OCI-LY7 (cell line): Measurements from ENCODE around the gene SLC6A6. TPM values are rescaled to one million over a fixed set of nuclear protein-coding genes. Genes with fewer than 3 reads are reported as not detected.

ENCODE experiments used
- BruUV-seq: library from RNA; stranded (reverse); fragments of 400-500 nt; replicated peaks from 2 replicates; lab custom pipeline; 2021; lab: Mats Ljungman, UMichigan
- CTCF ChIA-PET: fragments of 300-600 bp; sonication (Branson Sonifier 250); formaldehyde crosslinking; loops from one replicate; lab custom pipeline; 2022; ENCODE audit warnings: antibody characterized with exemption; ENCODE audit not compliant: unreplicated experiment; lab: Charles Lee
- POLR2A ChIA-PET: fragments of 300-600 bp; sonication (Branson Sonifier 250); formaldehyde crosslinking; loops from one replicate; lab custom pipeline; 2022; ENCODE audit warnings: antibody characterized with exemption; lab: Charles Lee
- DNase-seq: peaks from one replicate; pipeline ENCODE4 v3.0.0-alpha.2; 2015; ENCODE audit warnings: low spot score
- H2AFZ ChIP-seq: fragments of 200-600 bp; sonication (generic), shearing (Covaris generic); 2 replicates; pipeline ENCODE4 v1.6.1; 2014; ENCODE audit warnings: mild to moderate bottlenecking, antibody characterized with exemption, low read length, moderate library complexity
- H3K27ac ChIP-seq: fragments of 200-600 bp; sonication (generic); 2 replicates; pipeline ENCODE4 v1.5.1; 2014; ENCODE audit warnings: mixed run types, low read depth, mild to moderate bottlenecking, moderate library complexity, low read length, inconsistent platforms; ENCODE audit not compliant: poor library complexity, severe bottlenecking
- H3K36me3 ChIP-seq: fragments of 200-600 bp; sonication (generic); 2 replicates; pipeline ENCODE4 v1.6.1; 2014; ENCODE audit warnings: mild to moderate bottlenecking, antibody characterized with exemption, low read length, moderate library complexity, mixed read lengths; ENCODE audit not compliant: insufficient read depth
- H3K4me1 ChIP-seq: fragments of 200-600 bp; sonication (generic); 2 replicates; pipeline ENCODE4 v1.5.1; 2014; ENCODE audit warnings: mild to moderate bottlenecking, low read length; ENCODE audit not compliant: insufficient read depth, poor library complexity, severe bottlenecking
- H3K4me2 ChIP-seq: fragments of 200-600 bp; sonication (generic); 2 replicates; pipeline ENCODE4 v1.6.1; 2014; ENCODE audit warnings: mild to moderate bottlenecking, low read length
- H3K4me3 ChIP-seq: fragments of 200-600 bp; sonication (generic); 2 replicates; pipeline ENCODE4 v1.5.1; 2014; ENCODE audit warnings: mild to moderate bottlenecking, low read depth, low read length; ENCODE audit not compliant: poor library complexity, severe bottlenecking
- H3K79me2 ChIP-seq: fragments of 200-600 bp; sonication (generic); 2 replicates; pipeline ENCODE4 v1.6.1; 2016; ENCODE audit warnings: low read depth, mild to moderate bottlenecking, low read length, moderate library complexity, mixed read lengths; ENCODE audit not compliant: insufficient read depth
- H3K9me2 ChIP-seq: fragments of 200-600 bp; sonication (generic); 2 replicates; pipeline ENCODE4 v1.6.1; 2016; ENCODE audit warnings: mild to moderate bottlenecking, low read length, mixed read lengths; ENCODE audit not compliant: insufficient read depth
- H3K9me3 ChIP-seq: fragments of 200-600 bp; sonication (generic); 2 replicates; pipeline ENCODE4 v1.6.1; 2014; ENCODE audit warnings: mild to moderate bottlenecking, mixed run types, low read length, mixed read lengths
- H4K20me1 ChIP-seq: fragments of 200-600 bp; sonication (generic); 2 replicates; pipeline ENCODE4 v1.6.1; 2014; ENCODE audit warnings: mild to moderate bottlenecking, antibody characterized with exemption, low read length, moderate library complexity, mixed read lengths; ENCODE audit not compliant: insufficient read depth
- EZH2phosphoT487 ChIP-seq: fragments of 200-600 bp; sonication (generic); IDR thresholded peaks from 2 replicates; pipeline ENCODE4 v1.6.1; 2018; ENCODE audit warnings: low read depth, borderline replicate concordance, mild to moderate bottlenecking, mixed run types, antibody characterized with exemption, low read length, moderate library complexity, mixed read lengths
- intact Hi-C: fragments of 100-400 bp; cut with micrococcal nuclease; formaldehyde crosslinking; loops from one replicate; pipeline ENCODE4 v1.10.0; 2022; ENCODE audit not compliant: unreplicated experiment
- total RNA-seq, 2 experiments: library from RNA; depleted of rRNA in 1 of 2; stranded (reverse); fragments of >200 nt in 1 of 2; shearing (Covaris generic) in 1 of 2; gene quantifications; 2 replicates each; pipeline ENCODE4 v1.2.3, GENCODE V29; 2014 to 2022
- TF ChIP-seq, protein P1 (sequence below): fragments of 200-600 bp; sonication (generic); conservative IDR thresholded peaks from 2 replicates; pipeline ENCODE4 v1.5.1; 2014; ENCODE audit warnings: mild to moderate bottlenecking, antibody characterized with exemption, low read length, moderate library complexity, mixed read lengths

The SLC6A6 gene
- total RNA-seq, 2 experiments from 2014 or later: 43.0 to 51.8 TPM

DNA sequence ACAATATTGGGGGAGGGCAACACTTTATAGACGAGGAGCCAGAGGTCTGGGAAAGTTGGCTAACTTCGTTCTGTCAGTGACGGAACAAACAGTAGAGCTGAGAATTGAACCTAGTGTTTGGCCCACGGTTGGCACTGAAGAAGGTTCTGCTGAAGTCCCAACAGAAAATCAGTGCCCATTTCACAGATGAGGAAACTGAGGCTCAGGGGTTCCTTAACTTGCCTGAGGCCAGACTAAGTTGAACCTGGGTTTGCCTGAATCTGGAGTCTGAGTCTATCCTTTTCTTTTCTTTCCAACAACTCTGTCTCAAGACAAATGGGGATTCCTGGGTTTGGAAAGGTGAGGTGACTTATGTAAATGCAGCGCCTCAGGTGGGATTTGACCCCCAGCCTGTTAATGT, 55.1 kb downstream of the SLC6A6 start:
- H3K9me3 ChIP-seq: no peaks in the 10 kb centered on the region
- no peak overlapping the region for H3K4me3 ChIP-seq
- H3K79me2 ChIP-seq: no peaks in the 10 kb centered on the region
- no peak overlapping the region for H3K27ac ChIP-seq
- intact Hi-C loops: no loop called here
- H3K4me2 ChIP-seq: no peak overlapping the region
- no peaks in the 10 kb centered on the region for H3K9me2 ChIP-seq
- no peak for TF ChIP-seq EZH2phosphoT487
- TF ChIP-seq, protein P1, sequence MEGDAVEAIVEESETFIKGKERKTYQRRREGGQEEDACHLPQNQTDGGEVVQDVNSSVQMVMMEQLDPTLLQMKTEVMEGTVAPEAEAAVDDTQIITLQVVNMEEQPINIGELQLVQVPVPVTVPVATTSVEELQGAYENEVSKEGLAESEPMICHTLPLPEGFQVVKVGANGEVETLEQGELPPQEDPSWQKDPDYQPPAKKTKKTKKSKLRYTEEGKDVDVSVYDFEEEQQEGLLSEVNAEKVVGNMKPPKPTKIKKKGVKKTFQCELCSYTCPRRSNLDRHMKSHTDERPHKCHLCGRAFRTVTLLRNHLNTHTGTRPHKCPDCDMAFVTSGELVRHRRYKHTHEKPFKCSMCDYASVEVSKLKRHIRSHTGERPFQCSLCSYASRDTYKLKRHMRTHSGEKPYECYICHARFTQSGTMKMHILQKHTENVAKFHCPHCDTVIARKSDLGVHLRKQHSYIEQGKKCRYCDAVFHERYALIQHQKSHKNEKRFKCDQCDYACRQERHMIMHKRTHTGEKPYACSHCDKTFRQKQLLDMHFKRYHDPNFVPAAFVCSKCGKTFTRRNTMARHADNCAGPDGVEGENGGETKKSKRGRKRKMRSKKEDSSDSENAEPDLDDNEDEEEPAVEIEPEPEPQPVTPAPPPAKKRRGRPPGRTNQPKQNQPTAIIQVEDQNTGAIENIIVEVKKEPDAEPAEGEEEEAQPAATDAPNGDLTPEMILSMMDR: no peak
- POLR2A ChIA-PET: interaction anchor here (2.0 kb wide), 1 partner anchor 21 kb away, joined by 8 read pairs; no protein-coding TSS in a partner anchor
- H3K36me3 ChIP-seq: peaks cover 98% of the 10 kb centered on the region
- no peaks in the 10 kb centered on the region for H4K20me1 ChIP-seq
- DNase-seq: no peak
- CTCF ChIA-PET: interaction anchor here (1.4 kb wide), 1 partner anchor 25 kb away, joined by 4 read pairs; no protein-coding TSS in a partner anchor
- no peak overlapping the region for H2AFZ ChIP-seq
- no peaks in the 10 kb centered on the region for H3K4me1 ChIP-seq
- BruUV-seq: no TSS peak

DNA sequence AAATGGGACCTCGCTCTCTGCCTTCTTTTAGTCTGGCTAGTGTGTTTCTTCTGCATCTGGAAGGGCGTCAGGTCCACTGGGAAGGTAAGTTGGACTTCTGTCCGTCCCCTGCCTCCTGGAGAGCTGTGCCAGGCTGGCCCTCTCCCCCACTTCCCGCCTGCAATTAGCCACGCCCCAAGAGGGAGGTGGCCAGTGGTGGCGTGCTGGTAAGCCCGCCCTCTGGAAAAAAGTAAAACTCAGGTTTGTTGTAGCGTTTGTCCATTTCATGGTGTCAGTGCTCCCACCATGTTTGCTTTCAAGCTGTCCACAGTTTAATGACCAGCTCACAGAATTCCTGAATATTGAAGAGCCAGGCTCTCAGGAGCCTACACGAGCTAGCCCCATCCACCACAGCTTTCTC, 55.6 kb downstream of the SLC6A6 start:
- Histone ChIP-seq H3K27ac (no peak overlapping the region), H3K4me1 (no peaks in the 10 kb centered on the region), H3K36me3 (peaks cover 98% of the 10 kb centered on the region), H3K79me2 (no peaks in the 10 kb centered on the region), H3K4me2 (no peak overlapping the region), H3K9me3 (no peaks in the 10 kb centered on the region), H3K9me2 (no peaks in the 10 kb centered on the region), H2AFZ (no peak overlapping the region), H3K4me3 (no peak overlapping the region), H4K20me1 (no peaks in the 10 kb centered on the region)
- intact Hi-C loops: no loop called here
- ChIA-PET POLR2A (interaction anchor here (0.9 to 2.0 kb wide), 6 partner anchors 21 to 567 kb away, joined by 3 to 8 read pairs (median 4); partner anchors contain the start of gene SLC6A6), CTCF (interaction anchor here (0.5 to 1.4 kb wide), 3 partner anchors 26 to 243 kb away, joined by 3 to 4 read pairs (median 4); no protein-coding TSS in a partner anchor)
- no TSS peak for BruUV-seq
- no peak for DNase-seq
- no peak for TF ChIP-seq EZH2phosphoT487
- TF ChIP-seq, protein P1: no peak
